ENCODE measurements around the gene PICK1. TPM values are rescaled to one million over a fixed set of nuclear protein-coding genes. Genes with fewer than 3 reads are reported as not detected.

The PICK1 gene
- total and polyA plus RNA-seq, 2 of the 8 experiments (the other 6 are each of a cell fraction or from before 2014, with no cell fraction given): 20.4 to 22.9 TPM

DNA sequence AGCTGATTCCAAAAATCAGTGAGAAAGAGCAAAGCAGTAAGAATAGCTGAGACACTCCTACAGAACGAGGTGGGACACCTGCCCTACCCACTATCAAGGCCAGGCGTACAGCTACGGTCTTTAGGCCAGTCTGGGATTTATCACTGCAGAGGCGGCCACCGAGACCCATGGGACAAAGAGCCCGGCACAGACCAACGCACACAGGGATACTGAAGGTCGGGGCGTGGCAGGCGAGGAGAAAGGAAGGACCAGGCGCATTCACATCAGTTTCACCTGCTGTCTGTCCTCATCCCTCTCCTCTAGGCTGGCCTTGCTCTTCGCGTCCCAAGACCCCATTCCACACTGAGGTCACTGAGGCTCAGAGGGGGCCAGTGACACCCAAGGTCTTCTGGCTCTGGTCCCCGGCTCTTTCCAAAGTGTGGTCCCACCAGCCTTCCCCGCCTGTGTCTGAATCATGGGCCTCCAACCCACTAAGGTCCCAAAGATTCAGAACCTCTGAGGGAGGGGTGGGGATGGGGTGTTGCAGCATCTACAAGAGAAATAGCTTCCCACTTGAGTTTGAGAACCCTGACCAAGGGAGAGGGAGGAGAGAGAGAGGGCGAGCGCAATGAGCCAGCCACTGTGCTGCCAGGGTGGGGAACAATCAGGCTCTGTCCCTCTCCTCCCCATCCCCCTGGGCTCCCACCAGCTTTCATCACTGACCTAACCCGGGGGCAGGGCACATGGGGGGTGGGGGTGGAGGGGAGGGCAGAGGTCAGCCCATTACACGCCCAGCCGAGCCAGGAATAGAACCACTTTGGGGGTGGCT lies 7.2 kb upstream of the PICK1 start (continued):
- TF ChIP-seq CBX8 (IDR thresholded peaks at IDR 0.05; ENCODE audit: borderline replicate concordance, low read depth, low read length): no peak
- TF ChIP-seq ATF2 (IDR thresholded peaks at IDR 0.05; ENCODE audit: low read length): no peak
- TF ChIP-seq SAP30 (IDR thresholded peaks at IDR 0.05; ENCODE audit: insufficient read depth, insufficient replicate concordance, low read length): no peak
- TF ChIP-seq, protein P1, sequence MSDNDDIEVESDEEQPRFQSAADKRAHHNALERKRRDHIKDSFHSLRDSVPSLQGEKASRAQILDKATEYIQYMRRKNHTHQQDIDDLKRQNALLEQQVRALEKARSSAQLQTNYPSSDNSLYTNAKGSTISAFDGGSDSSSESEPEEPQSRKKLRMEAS (IDR thresholded peaks at IDR 0.05): no peak
- no peak for TF ChIP-seq FOSL1 (IDR thresholded peaks at IDR 0.05; ENCODE audit: insufficient read depth, low read depth, low read length)
- no peak for TF ChIP-seq ATF3 (IDR thresholded peaks at IDR 0.05; ENCODE audit: insufficient read depth, low read depth, low read length)
